Stimulated activated naive B cell treated with anti-CD40 and anti-IgM and Interleukin-4, amounts not matched to agents 10 μg/mL and 1 μg/mL and 100 μg/mL, for 72 hours (primary cell): Measurements from ENCODE around the gene NPAP1.

ENCODE experiments used
- ATAC-seq, 2 donors: fragments of 150-1000 bp; cut with Tn5 transposase; replicated peaks; 2 replicates each; pipeline ENCODE4 v1.10.0; 2021; ENCODE audit warnings: moderate library complexity in 1 of 2
- DNase-seq: peaks from one replicate; pipeline ENCODE4 v3.0.0; 2021
- H3K27ac Mint-ChIP-seq: one replicate; pipeline ENCODE4 v1.8.0; 2022; ENCODE audit warnings: mild to moderate bottlenecking, mixed read lengths
- H3K27me3 Mint-ChIP-seq, 2 donors: one replicate each; pipeline ENCODE4 v1.8.0; 2022; ENCODE audit warnings: mixed read lengths in 2 of 2
- H3K36me3 Mint-ChIP-seq, 2 donors: one replicate each; pipeline ENCODE4 v1.8.0; 2022; ENCODE audit warnings: mixed read lengths in 2 of 2, mild to moderate bottlenecking in 1 of 2
- H3K4me1 Mint-ChIP-seq, 2 donors: one replicate each; pipeline ENCODE4 v1.8.0; 2022; ENCODE audit warnings: mixed read lengths in 2 of 2, mild to moderate bottlenecking in 1 of 2
- H3K4me3 Mint-ChIP-seq, 2 donors: one replicate each; pipeline ENCODE4 v1.8.0; 2022; ENCODE audit warnings: mild to moderate bottlenecking in 2 of 2, mixed read lengths in 2 of 2, moderate library complexity in 1 of 2
- H3K9me3 Mint-ChIP-seq, 2 donors: one replicate each; pipeline ENCODE4 v1.8.0; 2022; ENCODE audit warnings: mixed read lengths in 2 of 2, mild to moderate bottlenecking in 1 of 2

The NPAP1 gene

GRCh38 chr15:24696842-24697241 is 21.3 kb downstream of the NPAP1 start:
- H3K9me3 Mint-ChIP-seq: peaks cover 4 to 7% of the 10 kb centered on the region in 2 donors
- ATAC-seq (no peak), DNase-seq (no peak)
- no peaks in the 10 kb centered on the region for H3K4me1 Mint-ChIP-seq
- no peaks in the 10 kb centered on the region for H3K27me3 Mint-ChIP-seq
- no peak overlapping the region for H3K4me3 Mint-ChIP-seq
- no peak overlapping the region for H3K27ac Mint-ChIP-seq
- H3K36me3 Mint-ChIP-seq: no peaks in the 10 kb centered on the region

GRCh38 chr15:24718289-24719082 is 42.9 kb downstream of the NPAP1 start:
- no peaks in the 10 kb centered on the region for H3K36me3 Mint-ChIP-seq
- ATAC-seq (no peak), DNase-seq (no peak)
- no peak overlapping the region for H3K27ac Mint-ChIP-seq
- H3K9me3 Mint-ChIP-seq: peaks cover 8 to 12% of the 10 kb centered on the region in 2 donors
- no peaks in the 10 kb centered on the region for H3K4me1 Mint-ChIP-seq
- no peaks in the 10 kb centered on the region for H3K27me3 Mint-ChIP-seq
- no peak overlapping the region for H3K4me3 Mint-ChIP-seq

GRCh38 chr15:24729760-24730159 is 54.2 kb downstream of the NPAP1 start:
- H3K9me3 Mint-ChIP-seq: peaks cover 4 to 10% of the 10 kb centered on the region in 2 donors
- no peak for ATAC-seq

More at GRCh38 chr15:24729760-24730159, 54.2 kb downstream of the NPAP1 start:
- no peaks in the 10 kb centered on the region for H3K4me1 Mint-ChIP-seq
- no peaks in the 10 kb centered on the region for H3K27me3 Mint-ChIP-seq
- no peak overlapping the region for H3K4me3 Mint-ChIP-seq
- no peak for DNase-seq
- no peaks in the 10 kb centered on the region for H3K36me3 Mint-ChIP-seq
- no peak overlapping the region for H3K27ac Mint-ChIP-seq
